ENCODE measurements around the gene PXDN.
"Not testable (repeated sequence)": the region's sequence is repeated elsewhere in the genome, so short reads cannot be mapped to it uniquely, and the experiment has no call there.

PXDN gene

DNA sequence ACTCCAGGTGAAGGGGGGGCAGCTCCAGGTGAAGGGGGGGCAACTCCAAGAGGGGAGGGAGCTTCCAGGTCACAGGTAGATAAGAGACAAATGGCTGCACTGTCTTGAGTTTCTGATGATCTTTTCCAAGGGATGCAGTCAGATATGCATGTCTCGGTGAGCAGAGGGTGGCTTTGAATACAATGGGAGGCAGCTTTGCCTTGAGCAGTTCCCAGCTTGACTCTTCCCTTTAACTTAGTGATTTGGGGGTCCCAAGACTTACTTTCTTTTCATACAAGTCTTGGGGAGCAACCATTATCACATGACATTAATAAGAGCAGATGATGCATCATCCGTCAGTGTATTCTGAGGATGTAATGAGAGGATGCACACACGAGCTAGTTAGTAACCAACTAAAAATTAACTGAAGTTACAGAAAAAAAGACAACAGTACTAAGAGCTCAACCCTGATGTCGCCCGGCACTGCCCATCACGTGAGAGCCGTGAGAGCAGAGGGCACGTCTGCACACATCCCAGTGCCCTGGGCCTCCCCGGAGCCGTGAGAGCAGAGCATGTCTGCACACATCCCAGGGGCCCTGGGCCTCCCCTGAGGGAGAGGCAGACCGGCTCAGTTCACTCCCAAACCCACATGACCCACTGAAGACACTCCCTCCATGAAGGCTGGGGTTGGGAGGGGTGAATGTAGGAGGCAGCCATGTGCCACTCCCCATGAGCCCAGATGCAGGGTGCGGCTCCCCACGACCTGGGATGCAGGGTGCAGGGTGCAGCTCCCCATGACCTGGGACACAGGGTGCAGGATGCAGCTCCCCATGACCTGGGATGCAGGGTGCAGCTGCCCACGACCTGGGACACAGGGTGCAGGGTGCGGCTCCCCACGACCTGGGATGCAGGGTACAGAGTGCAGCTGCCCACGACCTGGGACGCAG, 39.4 kb downstream of the PXDN start:
- H3K27ac ChIP-seq: peak overlapping the region; percentile 61

DNA sequence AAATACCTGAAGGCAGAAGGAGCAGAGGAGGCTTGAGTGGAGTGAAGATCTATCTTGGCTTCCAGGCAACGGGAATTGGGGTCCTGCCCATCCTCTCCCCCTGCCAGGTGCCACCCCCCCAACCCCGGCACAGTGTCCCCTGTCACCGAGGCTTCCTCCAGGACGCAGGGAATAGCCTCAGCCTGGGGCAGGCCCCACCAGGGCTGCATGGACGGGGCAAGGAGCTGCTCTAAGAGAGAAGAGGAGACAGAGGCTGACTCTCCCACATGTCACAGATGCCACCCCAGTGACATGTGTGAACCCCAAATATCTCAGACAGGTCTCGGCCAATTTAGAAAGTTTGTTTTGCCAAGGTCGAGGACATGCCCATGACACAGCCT, 42.1 kb downstream of the PXDN start:
- H3K27ac ChIP-seq: no peak overlapping the region
- TF ChIP-seq, protein P1, sequence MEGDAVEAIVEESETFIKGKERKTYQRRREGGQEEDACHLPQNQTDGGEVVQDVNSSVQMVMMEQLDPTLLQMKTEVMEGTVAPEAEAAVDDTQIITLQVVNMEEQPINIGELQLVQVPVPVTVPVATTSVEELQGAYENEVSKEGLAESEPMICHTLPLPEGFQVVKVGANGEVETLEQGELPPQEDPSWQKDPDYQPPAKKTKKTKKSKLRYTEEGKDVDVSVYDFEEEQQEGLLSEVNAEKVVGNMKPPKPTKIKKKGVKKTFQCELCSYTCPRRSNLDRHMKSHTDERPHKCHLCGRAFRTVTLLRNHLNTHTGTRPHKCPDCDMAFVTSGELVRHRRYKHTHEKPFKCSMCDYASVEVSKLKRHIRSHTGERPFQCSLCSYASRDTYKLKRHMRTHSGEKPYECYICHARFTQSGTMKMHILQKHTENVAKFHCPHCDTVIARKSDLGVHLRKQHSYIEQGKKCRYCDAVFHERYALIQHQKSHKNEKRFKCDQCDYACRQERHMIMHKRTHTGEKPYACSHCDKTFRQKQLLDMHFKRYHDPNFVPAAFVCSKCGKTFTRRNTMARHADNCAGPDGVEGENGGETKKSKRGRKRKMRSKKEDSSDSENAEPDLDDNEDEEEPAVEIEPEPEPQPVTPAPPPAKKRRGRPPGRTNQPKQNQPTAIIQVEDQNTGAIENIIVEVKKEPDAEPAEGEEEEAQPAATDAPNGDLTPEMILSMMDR (conservative IDR thresholded peaks at IDR 0.05): no peak

More for the DNA sequence above, 39.4 kb downstream of the PXDN start:
- TF ChIP-seq, protein P1 (conservative IDR thresholded peaks at IDR 0.05): no peak

DNA sequence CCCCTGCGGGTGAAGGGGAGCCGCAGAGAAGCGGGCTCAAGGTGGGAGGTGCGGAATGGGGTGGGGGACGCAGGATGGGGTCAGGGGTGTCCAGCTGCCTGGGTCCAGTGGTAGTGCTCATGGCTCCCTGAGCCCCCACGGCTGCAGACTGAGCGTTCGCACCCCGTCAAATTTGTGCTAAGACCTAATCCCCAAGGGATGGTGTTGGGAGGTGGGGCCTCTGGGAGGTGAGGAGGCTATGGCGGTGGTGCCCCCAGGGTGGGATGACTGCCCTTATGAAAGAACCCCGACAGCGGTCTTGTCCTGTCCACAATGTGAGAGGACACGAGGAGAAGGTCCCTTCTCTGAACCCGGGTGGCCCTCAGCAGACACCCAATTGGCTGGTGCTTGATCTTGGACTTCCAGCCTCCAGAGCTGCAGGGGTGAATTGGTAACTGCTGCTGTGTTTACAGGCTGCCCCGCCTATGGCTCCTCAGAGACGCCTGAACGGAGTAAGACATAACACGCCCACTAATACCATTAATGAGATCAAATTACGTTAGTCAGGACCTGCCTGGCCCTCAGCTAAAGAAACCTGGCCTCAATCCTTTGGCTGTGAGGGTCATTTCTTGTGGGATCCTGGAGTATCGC, 42.6 kb downstream of the PXDN start:
- TF ChIP-seq, protein P1 (conservative IDR thresholded peaks at IDR 0.05): no peak
- no peak overlapping the region for H3K27ac ChIP-seq

DNA sequence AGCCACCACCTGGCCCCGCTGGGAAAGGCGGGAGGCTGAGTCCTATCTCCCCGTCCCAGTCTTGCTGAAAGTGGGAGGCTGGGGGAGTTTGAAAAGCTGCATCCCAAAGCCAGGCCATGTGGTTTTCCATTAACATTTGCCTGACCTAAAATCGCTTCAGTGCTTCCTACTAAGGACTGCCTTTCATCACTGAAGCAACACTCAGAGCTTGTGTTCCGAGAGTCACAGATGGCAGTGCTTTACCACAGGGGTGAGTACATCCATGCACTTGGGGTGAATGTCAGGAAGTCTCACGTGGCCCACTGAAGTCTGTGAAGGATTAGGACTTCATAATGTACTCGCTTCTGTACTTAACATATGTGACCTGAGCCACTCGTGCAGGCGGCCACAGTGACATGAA, 43.3 kb downstream of the PXDN start:
- TF ChIP-seq, protein P1 (conservative IDR thresholded peaks at IDR 0.05): no peak
- no peak overlapping the region for H3K27ac ChIP-seq

DNA sequence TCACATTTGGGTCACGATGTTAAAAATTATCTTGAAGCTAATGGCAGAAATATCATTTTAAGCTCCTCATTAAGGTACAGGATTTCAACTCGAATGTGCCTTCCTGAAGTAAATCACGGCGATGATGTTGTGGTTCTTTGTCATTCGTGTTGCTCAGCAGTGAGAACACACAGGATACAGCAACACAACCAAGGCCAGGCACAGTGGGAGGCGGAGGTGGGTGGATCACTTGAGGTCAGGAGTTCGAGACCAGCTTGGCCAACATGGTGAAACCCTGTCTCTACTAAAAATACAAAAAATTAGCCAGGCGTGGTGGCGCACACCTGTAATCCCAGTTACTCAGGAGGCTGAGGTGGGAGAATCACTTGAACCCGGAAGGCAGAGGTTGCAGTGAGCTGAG, 43.9 kb downstream of the PXDN start:
- not testable (repeated sequence) for H3K27ac ChIP-seq

- H3K27ac ChIP-seq: no peak overlapping the region
- TF ChIP-seq, protein P1 (conservative IDR thresholded peaks at IDR 0.05): no peak
Measured at GRCh38 chr2:1698188-1698945, 45.9 kb downstream of the PXDN start.

- TF ChIP-seq, protein P1 (conservative IDR thresholded peaks at IDR 0.05): no peak
- H3K27ac ChIP-seq: no peak overlapping the region
Measured at GRCh38 chr2:1697601-1698000, 46.7 kb downstream of the PXDN start.

Measured in VCaP (cell line).